SK-N-SH (cell line): ENCODE measurements around the gene FMOD. TPM values are rescaled to one million over a fixed set of nuclear protein-coding genes. Genes with fewer than 3 reads are reported as not detected.

Source experiments
- CTCF ChIA-PET: fragments of 300-600, 350-600 bp; formaldehyde crosslinking; extraction: SDS; loops from one replicate; lab custom pipeline; 2021; lab: Yijun Ruan, JAX
- POLR2A ChIA-PET: fragments of 350-600 bp; sonication (Branson Sonifier 250); formaldehyde crosslinking; extraction: SDS; loops from one replicate; lab custom pipeline; 2020; ENCODE audit warnings: antibody characterized with exemption, inconsistent platforms; lab: Yijun Ruan, JAX
- DNase-seq: peaks from one replicate; pipeline ENCODE4 v3.0.0; 2012
- H2AFZ ChIP-seq: fragments of 200-600 bp; sonication (generic); 2 replicates; pipeline ENCODE4 v1.8.1; 2016; ENCODE audit warnings: antibody characterized with exemption, mild to moderate bottlenecking, low read depth
- H3F3A ChIP-seq: fragments of 200-600 bp; sonication (generic); replicated peaks from 2 replicates; pipeline ENCODE3; 2016; ENCODE audit warnings: antibody characterized with exemption, mild to moderate bottlenecking; ENCODE audit not compliant: insufficient read depth
- H3K27ac ChIP-seq, 2 experiments: fragments of 200-500 bp in 1 of 2; fragments of 200-600 bp in 1 of 2; sonication (Bioruptor generic) in 1 of 2; sonication (generic), shearing (Covaris generic) in 1 of 2; 2 replicates each; pipeline versions ENCODE4 v1.5.1 to v1.6.1; 2014 to 2016; ENCODE audit warnings: low read depth in 2 of 2, inconsistent platforms in 1 of 2, low read length in 1 of 2, mild to moderate bottlenecking in 1 of 2, mixed read lengths in 1 of 2
- H3K27me3 ChIP-seq: fragments of 200-600 bp; sonication (generic), shearing (Covaris generic); 2 replicates; pipeline ENCODE4 v1.6.1; 2016; ENCODE audit warnings: mixed run types; ENCODE audit not compliant: insufficient read depth
- H3K36me3 ChIP-seq, 2 experiments: fragments of 200-500 bp in 1 of 2; fragments of 200-600 bp in 1 of 2; sonication (Bioruptor generic) in 1 of 2; sonication (generic) in 1 of 2; replicated peaks in 1 of 2; 2 replicates each; pipeline versions ENCODE3 to v1.5.1; 2014 to 2016; ENCODE audit warnings: low read length in 1 of 2, mild to moderate bottlenecking in 1 of 2; ENCODE audit not compliant: insufficient read depth in 2 of 2, control insufficient read depth in 1 of 2
- H3K4me1 ChIP-seq, 2 experiments: fragments of 200-500 bp in 1 of 2; fragments of 200-600 bp in 1 of 2; sonication (Bioruptor generic) in 1 of 2; sonication (generic), shearing (Covaris generic) in 1 of 2; 2 replicates each; pipeline versions ENCODE4 v1.5.1 to v1.6.1; 2014 to 2016; ENCODE audit warnings: low read depth in 1 of 2, low read length in 1 of 2, mixed run types in 1 of 2; ENCODE audit not compliant: insufficient read depth in 2 of 2, control insufficient read depth in 1 of 2
- H3K4me2 ChIP-seq: fragments of 200-600 bp; sonication (generic), shearing (Covaris generic); 2 replicates; pipeline ENCODE4 v1.6.1; 2017; ENCODE audit warnings: mixed run types
- H3K4me3 ChIP-seq, 2 experiments: fragments of 200-500 bp in 1 of 2; fragments of 200-600 bp in 1 of 2; sonication (Bioruptor generic) in 1 of 2; sonication (generic), shearing (Covaris generic) in 1 of 2; 2 replicates each; pipeline versions ENCODE4 v1.5.1 to v1.8.1; 2014 to 2016; ENCODE audit warnings: low read depth in 2 of 2, inconsistent platforms in 1 of 2, low read length in 1 of 2, mild to moderate bottlenecking in 1 of 2, mixed read lengths in 1 of 2, moderate library complexity in 1 of 2
- H3K79me2 ChIP-seq: fragments of 200-600 bp; sonication (generic); 2 replicates; pipeline ENCODE4 v1.8.1; 2017; ENCODE audit warnings: mild to moderate bottlenecking; ENCODE audit not compliant: insufficient read depth
- H3K9ac ChIP-seq: fragments of 200-600 bp; sonication (generic); 2 replicates; pipeline ENCODE4 v1.6.1; 2017; ENCODE audit warnings: mixed run types
- H3K9me2 ChIP-seq: fragments of 200-600 bp; sonication (generic); 2 replicates; pipeline ENCODE4 v1.6.1; 2017; ENCODE audit warnings: mixed run types
- H3K9me3 ChIP-seq: fragments of 200-600 bp; sonication (generic); 2 replicates; pipeline ENCODE4 v1.6.1; 2017; ENCODE audit warnings: mixed run types, mild to moderate bottlenecking, moderate library complexity
- H4K20me1 ChIP-seq: fragments of 200-600 bp; sonication (generic); 2 replicates; pipeline ENCODE4 v1.6.1; 2017; ENCODE audit warnings: mild to moderate bottlenecking, mixed run types; ENCODE audit not compliant: insufficient read depth
- CHD2 ChIP-seq: fragments of 150-350 bp; IDR thresholded peaks from 2 replicates; pipeline ENCODE4 v1.6.1; 2018; ENCODE audit warnings: low read length; ENCODE audit not compliant: partially characterized antibody
- EZH2phosphoT487 ChIP-seq: fragments of 200-600 bp; sonication (generic); IDR thresholded peaks from 2 replicates; pipeline ENCODE4 v1.6.1; 2017; ENCODE audit warnings: low read depth, mixed run types, mild to moderate bottlenecking, antibody characterized with exemption, moderate library complexity, borderline replicate concordance
- GABPA ChIP-seq: IDR thresholded peaks from 2 replicates; pipeline ENCODE4 v1.4.0; 2012; ENCODE audit warnings: low read depth, mild to moderate bottlenecking
- MEF2A ChIP-seq: IDR thresholded peaks from 2 replicates; pipeline ENCODE4 v1.4.0; 2012; ENCODE audit warnings: low read depth, borderline replicate concordance
- PBX3 ChIP-seq: IDR thresholded peaks from 2 replicates; pipeline ENCODE4; 2012
- TCF12 ChIP-seq: IDR thresholded peaks from 2 replicates; pipeline ENCODE4 v1.4.0; 2012
- YY1 ChIP-seq: IDR thresholded peaks from 2 replicates; pipeline ENCODE4 v1.4.0; 2012; ENCODE audit warnings: low read depth, mild to moderate bottlenecking
- WGBS: methylation state at CpG from one replicate; pipeline ENCODE4 v1.1.6; 2017; ENCODE audit warnings: low lambda C conversion rate; 5-methylcytosine and 5-hydroxymethylcytosine counted together
- polyA plus RNA-seq, 3 experiments: library from polyadenylated mRNA; depleted of rRNA; stranded (reverse); fragments of >200 nt; gene quantifications; 2 replicates each; pipeline ENCODE4 v1.2.3, GENCODE V29; 2012
- TF ChIP-seq, protein P1 (sequence below): fragments of 200-600 bp; sonication (generic); IDR thresholded peaks from 2 replicates; pipeline ENCODE4 v1.6.1; 2017; ENCODE audit warnings: antibody characterized with exemption, mild to moderate bottlenecking, moderate library complexity
- TF ChIP-seq, protein P2 (sequence below): IDR thresholded peaks from 2 replicates; pipeline ENCODE4 v1.6.1; 2012; ENCODE audit warnings: mild to moderate bottlenecking, low read depth, low read length, moderate library complexity

Gene FMOD
- polyA plus RNA-seq, 1 of the 3 experiments (the other 2 are of a cell fraction) = not detected

DNA sequence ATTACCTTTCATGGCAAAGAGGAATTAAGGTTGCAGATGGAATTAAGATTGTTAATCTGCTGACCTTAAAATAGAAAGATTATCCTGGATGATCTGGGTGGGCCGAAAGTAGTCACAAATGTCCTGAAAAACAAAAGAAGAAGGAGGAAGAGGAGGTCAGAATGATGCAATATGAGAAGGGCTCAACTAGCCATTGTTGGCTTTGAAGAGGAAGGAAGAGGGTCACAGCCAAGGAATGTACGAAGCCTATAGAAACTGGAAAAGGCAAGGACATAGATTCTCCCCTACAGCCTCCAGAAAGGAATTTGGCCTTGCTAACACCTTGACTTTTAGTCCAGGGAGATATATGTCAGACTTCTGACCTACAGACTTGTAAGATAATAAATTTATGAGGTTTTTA, 39.4 kb upstream of the FMOD start (continued):
- no peak for TF ChIP-seq PBX3
- no peak for TF ChIP-seq EZH2phosphoT487
- TF ChIP-seq, protein P1, sequence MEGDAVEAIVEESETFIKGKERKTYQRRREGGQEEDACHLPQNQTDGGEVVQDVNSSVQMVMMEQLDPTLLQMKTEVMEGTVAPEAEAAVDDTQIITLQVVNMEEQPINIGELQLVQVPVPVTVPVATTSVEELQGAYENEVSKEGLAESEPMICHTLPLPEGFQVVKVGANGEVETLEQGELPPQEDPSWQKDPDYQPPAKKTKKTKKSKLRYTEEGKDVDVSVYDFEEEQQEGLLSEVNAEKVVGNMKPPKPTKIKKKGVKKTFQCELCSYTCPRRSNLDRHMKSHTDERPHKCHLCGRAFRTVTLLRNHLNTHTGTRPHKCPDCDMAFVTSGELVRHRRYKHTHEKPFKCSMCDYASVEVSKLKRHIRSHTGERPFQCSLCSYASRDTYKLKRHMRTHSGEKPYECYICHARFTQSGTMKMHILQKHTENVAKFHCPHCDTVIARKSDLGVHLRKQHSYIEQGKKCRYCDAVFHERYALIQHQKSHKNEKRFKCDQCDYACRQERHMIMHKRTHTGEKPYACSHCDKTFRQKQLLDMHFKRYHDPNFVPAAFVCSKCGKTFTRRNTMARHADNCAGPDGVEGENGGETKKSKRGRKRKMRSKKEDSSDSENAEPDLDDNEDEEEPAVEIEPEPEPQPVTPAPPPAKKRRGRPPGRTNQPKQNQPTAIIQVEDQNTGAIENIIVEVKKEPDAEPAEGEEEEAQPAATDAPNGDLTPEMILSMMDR = no peak

GRCh38 chr1:203388683-203389082, 37.8 kb upstream of the FMOD start:
- Histone ChIP-seq H3K4me3 (no peak overlapping the region), H3K4me1 (no peaks in the 10 kb centered on the region)
- TF ChIP-seq YY1 (no peak), MEF2A (no peak), TCF12 (no peak), CHD2 (no peak), GABPA (no peak)
- TF ChIP-seq, protein P2, sequence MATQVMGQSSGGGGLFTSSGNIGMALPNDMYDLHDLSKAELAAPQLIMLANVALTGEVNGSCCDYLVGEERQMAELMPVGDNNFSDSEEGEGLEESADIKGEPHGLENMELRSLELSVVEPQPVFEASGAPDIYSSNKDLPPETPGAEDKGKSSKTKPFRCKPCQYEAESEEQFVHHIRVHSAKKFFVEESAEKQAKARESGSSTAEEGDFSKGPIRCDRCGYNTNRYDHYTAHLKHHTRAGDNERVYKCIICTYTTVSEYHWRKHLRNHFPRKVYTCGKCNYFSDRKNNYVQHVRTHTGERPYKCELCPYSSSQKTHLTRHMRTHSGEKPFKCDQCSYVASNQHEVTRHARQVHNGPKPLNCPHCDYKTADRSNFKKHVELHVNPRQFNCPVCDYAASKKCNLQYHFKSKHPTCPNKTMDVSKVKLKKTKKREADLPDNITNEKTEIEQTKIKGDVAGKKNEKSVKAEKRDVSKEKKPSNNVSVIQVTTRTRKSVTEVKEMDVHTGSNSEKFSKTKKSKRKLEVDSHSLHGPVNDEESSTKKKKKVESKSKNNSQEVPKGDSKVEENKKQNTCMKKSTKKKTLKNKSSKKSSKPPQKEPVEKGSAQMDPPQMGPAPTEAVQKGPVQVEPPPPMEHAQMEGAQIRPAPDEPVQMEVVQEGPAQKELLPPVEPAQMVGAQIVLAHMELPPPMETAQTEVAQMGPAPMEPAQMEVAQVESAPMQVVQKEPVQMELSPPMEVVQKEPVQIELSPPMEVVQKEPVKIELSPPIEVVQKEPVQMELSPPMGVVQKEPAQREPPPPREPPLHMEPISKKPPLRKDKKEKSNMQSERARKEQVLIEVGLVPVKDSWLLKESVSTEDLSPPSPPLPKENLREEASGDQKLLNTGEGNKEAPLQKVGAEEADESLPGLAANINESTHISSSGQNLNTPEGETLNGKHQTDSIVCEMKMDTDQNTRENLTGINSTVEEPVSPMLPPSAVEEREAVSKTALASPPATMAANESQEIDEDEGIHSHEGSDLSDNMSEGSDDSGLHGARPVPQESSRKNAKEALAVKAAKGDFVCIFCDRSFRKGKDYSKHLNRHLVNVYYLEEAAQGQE = no peak
- TF ChIP-seq, all 33 proteins: peak for 0
- Histone ChIP-seq H4K20me1 (no peaks in the 10 kb centered on the region), H3K79me2 (no peaks in the 10 kb centered on the region), H3K9me2 (no peaks in the 10 kb centered on the region), H3K27ac (no peak overlapping the region), H3F3A (no peaks in the 10 kb centered on the region), H2AFZ (no peak overlapping the region), H3K27me3 (peaks cover 16% of the 10 kb centered on the region), H3K36me3 (no peaks in the 10 kb centered on the region), H3K4me2 (no peak overlapping the region), H3K9ac (no peak overlapping the region), H3K9me3 (no peaks in the 10 kb centered on the region)
- DNase-seq = no peak
- CTCF ChIA-PET = interaction anchor here (1.2 to 1.7 kb wide), 3 partner anchors 8 to 46 kb away, joined by 4 to 8 read pairs (median 5); no protein-coding TSS in a partner anchor
- WGBS = 50% methylated on average over 3 of the region's 3 CpGs
- POLR2A ChIA-PET = no interaction called here
